Neuronal stem cell (in vitro differentiated cells): ENCODE measurements around the gene SLC39A3.

ENCODE experiments used
- DNase-seq: peaks from one replicate; pipeline ENCODE4 v3.0.0-alpha.2; 2013; ENCODE audit warnings: low spot score
- H2AFZ ChIP-seq: one replicate; pipeline ENCODE4 v1.6.1; 2013; ENCODE audit warnings: mild to moderate bottlenecking, low read length, inconsistent platforms
- H2AK5ac ChIP-seq: 2 replicates; pipeline ENCODE4 v1.6.1; 2013; ENCODE audit warnings: low read depth, mild to moderate bottlenecking, inconsistent platforms, low read length, moderate library complexity, mixed read lengths
- H2BK120ac ChIP-seq: 2 replicates; pipeline ENCODE4 v1.6.1; 2013; ENCODE audit warnings: low read depth, mild to moderate bottlenecking, inconsistent platforms, low read length, moderate library complexity, mixed read lengths
- H2BK12ac ChIP-seq: one replicate; pipeline ENCODE4 v1.6.1; 2013; ENCODE audit warnings: low read length, inconsistent platforms
- H2BK15ac ChIP-seq: 2 replicates; pipeline ENCODE4 v1.6.1; 2013; ENCODE audit warnings: mild to moderate bottlenecking, low read length, inconsistent platforms, mixed read lengths
- H2BK5ac ChIP-seq: one replicate; pipeline ENCODE4 v1.6.1; 2013; ENCODE audit warnings: inconsistent platforms, mild to moderate bottlenecking, low read length, moderate library complexity
- H3K14ac ChIP-seq: one replicate; pipeline ENCODE4 v1.6.1; 2013; ENCODE audit warnings: low read length, inconsistent platforms
- H3K18ac ChIP-seq: 2 replicates; pipeline ENCODE4 v1.6.1; 2013; ENCODE audit warnings: low read length, inconsistent platforms
- H3K23ac ChIP-seq: 2 replicates; pipeline ENCODE4 v1.6.1; 2013; ENCODE audit warnings: low read depth, mild to moderate bottlenecking, mixed read lengths, low read length, inconsistent platforms; ENCODE audit not compliant: poor library complexity
- H3K27ac ChIP-seq: replicated peaks from 3 replicates; pipeline ENCODE4 v1.5.1; 2013; ENCODE audit warnings: low read length, inconsistent platforms
- H3K27me3 ChIP-seq, 3 experiments: 2 replicates each; pipeline ENCODE4 v1.6.1; 2013; ENCODE audit warnings: low read length in 3 of 3, mild to moderate bottlenecking in 2 of 3, inconsistent platforms in 1 of 3, low read depth in 1 of 3, mixed read lengths in 1 of 3, moderate library complexity in 1 of 3; ENCODE audit not compliant: control insufficient read depth in 3 of 3, insufficient read depth in 3 of 3
- H3K36me3 ChIP-seq, 2 donors: replicated peaks in 1 of 2; 2 replicates each; pipeline ENCODE4 v1.6.1; 2013; ENCODE audit warnings: low read length in 2 of 2; ENCODE audit not compliant: control insufficient read depth in 2 of 2, insufficient read depth in 2 of 2
- H3K4ac ChIP-seq: 2 replicates; pipeline ENCODE4 v1.6.1; 2013; ENCODE audit warnings: inconsistent platforms, mild to moderate bottlenecking, low read length, moderate library complexity
- H3K4me1 ChIP-seq, 2 donors: 1 replicate in 1 of 2; 2 replicates in 1 of 2; pipeline ENCODE4 v1.6.1; 2013; ENCODE audit warnings: low read length in 2 of 2, low read depth in 1 of 2; ENCODE audit not compliant: control insufficient read depth in 2 of 2, insufficient read depth in 1 of 2
- H3K4me2 ChIP-seq: one replicate; pipeline ENCODE4 v1.6.1; 2013; ENCODE audit warnings: mild to moderate bottlenecking, low read length, inconsistent platforms; ENCODE audit not compliant: insufficient read depth, poor library complexity, severe bottlenecking
- H3K4me3 ChIP-seq, 2 donors: 2 replicates each; pipeline ENCODE4 v1.5.1; 2013; ENCODE audit warnings: low read length in 2 of 2, mild to moderate bottlenecking in 2 of 2, inconsistent platforms in 1 of 2, moderate library complexity in 1 of 2
- H3K79me1 ChIP-seq: one replicate; pipeline ENCODE4 v1.6.1; 2013; ENCODE audit warnings: low read depth, mild to moderate bottlenecking, inconsistent platforms, low read length, moderate library complexity
- H3K9ac ChIP-seq: one replicate; pipeline ENCODE4 v1.6.1; 2013; ENCODE audit warnings: mild to moderate bottlenecking, low read depth, low read length, inconsistent platforms; ENCODE audit not compliant: poor library complexity
- H3K9me3 ChIP-seq, 2 donors: replicated peaks in 1 of 2; 2 replicates each; pipeline versions ENCODE3 to v1.6.1; 2013; ENCODE audit warnings: low read length in 2 of 2, mild to moderate bottlenecking in 2 of 2, inconsistent platforms in 1 of 2, low read depth in 1 of 2, mixed read lengths in 1 of 2, moderate library complexity in 1 of 2; ENCODE audit not compliant: control insufficient read depth in 2 of 2, insufficient read depth in 1 of 2
- H4K8ac ChIP-seq: one replicate; pipeline ENCODE4 v1.6.1; 2013; ENCODE audit warnings: low read depth, mild to moderate bottlenecking, inconsistent platforms, low read length, moderate library complexity
- H4K91ac ChIP-seq: one replicate; pipeline ENCODE4 v1.6.1; 2013; ENCODE audit warnings: low read length, low read depth, mild to moderate bottlenecking, inconsistent platforms; ENCODE audit not compliant: poor library complexity
- WGBS, 2 donors: extraction: QIAGEN DNeasy Blood & Tissue Kit; methylation state at CpG; one replicate each; pipeline ENCODE4 v1.1.7; 2013; ENCODE audit warnings: missing lambda C conversion rate in 2 of 2, mixed read lengths in 1 of 2; ENCODE audit not compliant: insufficient read length in 2 of 2, insufficient replicate concordance in 1 of 2; ENCODE audit errors: extremely low coverage in 2 of 2; 5-methylcytosine and 5-hydroxymethylcytosine counted together

Gene SLC39A3

DNA sequence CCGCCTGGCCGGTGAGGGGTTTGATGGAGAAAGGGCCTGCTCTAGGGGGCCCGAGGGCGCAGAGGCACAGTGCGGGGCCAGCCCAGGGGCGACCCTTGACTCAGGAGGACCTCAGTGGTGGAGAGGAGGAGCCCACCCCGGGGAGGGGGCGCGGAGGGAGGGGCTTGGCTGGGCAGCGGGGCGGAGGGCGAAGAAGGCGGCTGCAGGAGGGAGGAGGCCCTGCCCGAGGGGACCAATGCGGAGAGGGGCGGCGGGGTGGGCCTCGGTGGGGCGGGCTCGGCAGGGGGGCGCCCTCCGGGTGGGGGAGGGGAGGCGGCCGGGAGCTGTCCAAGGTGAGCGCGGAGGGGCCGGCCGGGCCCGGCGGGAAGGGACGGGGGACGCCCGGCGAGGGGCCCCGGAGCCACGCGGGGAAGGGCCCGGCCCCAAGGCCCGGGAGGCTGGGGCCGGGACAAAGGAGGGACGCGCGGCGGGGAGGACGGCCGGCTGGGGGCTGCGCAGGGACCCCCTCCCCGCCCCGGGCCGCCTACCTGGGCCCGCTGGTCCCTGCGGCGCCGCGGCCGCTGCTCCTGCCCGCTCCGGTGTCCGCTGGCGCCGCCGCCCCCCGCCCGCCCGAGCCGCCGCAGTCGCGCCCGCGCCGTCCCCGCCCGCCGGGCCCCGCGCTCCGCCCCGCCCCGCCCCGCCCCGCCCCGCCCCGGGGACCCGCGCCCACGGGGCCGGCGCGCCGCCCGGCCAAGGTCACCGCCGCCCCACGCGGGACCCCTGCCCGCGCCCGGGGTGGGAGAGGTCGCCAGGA lies 18.8 kb downstream of the SLC39A3 start, which contains the start of gene DIRAS1:
Gene DIRAS1, minus strand, starts transcription at position 596 of the 793 bp plus-strand sequence. CDS start 3,566 bp downstream, outside the sequence.
- peaks cover 0 to under 1% of the 10 kb centered on the region in 2 donors for H3K36me3 ChIP-seq
- DNase-seq = no peak
- peak within 1 kb of the TSS; percentile 81 for H2AK5ac ChIP-seq
- peaks cover under 1 to 1% of the 10 kb centered on the region in 2 donors for H3K9me3 ChIP-seq
- H3K79me1 ChIP-seq = no peaks in the 10 kb centered on the region
- H3K4me3 ChIP-seq = peak within 1 kb of the TSS; percentile 49 to 77
- H3K4me2 ChIP-seq = peak within 1 kb of the TSS; percentile 77
- H4K91ac ChIP-seq = no peak within 1 kb of the TSS
- H3K4ac ChIP-seq = no peak within 1 kb of the TSS
- H2AFZ ChIP-seq = peak within 1 kb of the TSS; percentile 89
- H3K4me1 ChIP-seq = peaks cover 9 to 10% of the 10 kb centered on the region in 2 donors
- H3K14ac ChIP-seq = peak within 1 kb of the TSS; percentile 97
- no peak within 1 kb of the TSS for H2BK12ac ChIP-seq
- no peak within 1 kb of the TSS for H2BK15ac ChIP-seq
- no peak within 1 kb of the TSS for H4K8ac ChIP-seq
- peak within 1 kb of the TSS; percentile 95 for H3K18ac ChIP-seq
- H3K27me3 ChIP-seq = peaks cover 2 to 26% (median 23%) of the 10 kb centered on the region in 3 experiments
- H2BK120ac ChIP-seq = no peak within 1 kb of the TSS
- peak within 1 kb of the TSS; percentile 44 for H3K9ac ChIP-seq
- H3K27ac ChIP-seq = no peak within 1 kb of the TSS
- H3K23ac ChIP-seq = peak within 1 kb of the TSS; percentile 85
- no CpG with 5 or more reads among the region's 100 CpGs for WGBS, 2 donors
- H2BK5ac ChIP-seq = peak within 1 kb of the TSS; percentile 22

DNA sequence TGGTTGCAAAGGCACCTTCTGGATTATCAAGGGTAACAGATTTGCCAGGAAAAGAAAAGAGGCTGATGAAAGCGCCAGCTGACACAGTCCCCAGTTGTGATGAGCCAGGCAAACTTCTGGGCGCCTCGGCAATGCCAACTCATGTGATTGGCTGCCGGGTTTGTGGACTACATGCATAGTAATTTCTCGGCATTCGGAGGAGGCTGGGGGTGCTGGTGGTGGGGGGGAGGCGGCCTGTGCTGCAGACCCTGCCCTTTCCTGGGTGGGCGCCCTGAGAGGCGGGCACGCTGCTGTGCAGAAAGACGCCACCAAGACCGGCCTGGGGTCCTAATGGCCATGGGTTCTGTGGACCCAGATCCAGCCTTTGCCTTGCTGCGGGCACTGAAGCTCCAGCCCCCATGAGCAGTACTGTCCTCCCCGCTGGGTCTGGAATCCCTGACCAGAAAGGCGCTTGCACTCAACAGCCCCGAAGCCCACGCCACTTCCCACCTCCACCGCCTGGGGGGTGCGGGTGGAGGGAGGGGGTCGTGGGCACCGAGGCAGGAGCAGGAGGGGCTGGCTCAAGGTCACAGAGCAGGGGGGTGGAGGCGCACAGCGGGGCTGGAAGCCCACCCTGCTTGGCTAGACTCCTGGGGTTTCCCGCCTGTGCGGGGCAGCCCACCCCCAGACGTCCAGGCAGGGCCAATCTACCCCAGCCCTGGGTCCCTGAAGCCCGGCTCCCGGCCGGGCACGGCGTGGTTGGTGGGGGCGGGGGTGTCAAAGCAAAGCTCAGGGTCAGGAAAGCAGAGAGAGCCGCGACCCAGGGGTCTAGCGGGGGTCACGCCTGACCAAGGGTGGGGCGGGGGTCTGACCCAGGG lies 19.7 kb downstream of the SLC39A3 start:
- Histone ChIP-seq H3K9me3 (peaks cover 7 to 9% of the 10 kb centered on the region in 2 donors), H3K4me1 (peaks cover 9 to 10% of the 10 kb centered on the region in 2 donors), H3K4me2 (peak overlapping the region; percentile 77), H2BK120ac (no peak overlapping the region), H3K27me3 (peaks cover 2 to 26% (median 23%) of the 10 kb centered on the region in 3 experiments), H2AK5ac (peak overlapping the region; percentile 63), H4K91ac (no peak overlapping the region), H3K18ac (peak overlapping the region; percentile 95), H3K14ac (no peak overlapping the region), H2AFZ (peak overlapping the region; percentile 86), H3K36me3 (peaks cover 0 to 5% of the 10 kb centered on the region in 2 donors), H3K4me3 (peak overlapping the region; percentile 49 to 65), H4K8ac (no peak overlapping the region), H2BK5ac (no peak overlapping the region), H3K27ac (no peak overlapping the region), H3K4ac (no peak overlapping the region), H3K79me1 (no peaks in the 10 kb centered on the region), H2BK15ac (no peak overlapping the region), H2BK12ac (no peak overlapping the region), H3K9ac (peak overlapping the region; percentile 44), H3K23ac (peak overlapping the region; percentile 85)
- DNase-seq = no peak
- WGBS, 2 donors = no CpG with 5 or more reads among the region's 37 CpGs

DNA sequence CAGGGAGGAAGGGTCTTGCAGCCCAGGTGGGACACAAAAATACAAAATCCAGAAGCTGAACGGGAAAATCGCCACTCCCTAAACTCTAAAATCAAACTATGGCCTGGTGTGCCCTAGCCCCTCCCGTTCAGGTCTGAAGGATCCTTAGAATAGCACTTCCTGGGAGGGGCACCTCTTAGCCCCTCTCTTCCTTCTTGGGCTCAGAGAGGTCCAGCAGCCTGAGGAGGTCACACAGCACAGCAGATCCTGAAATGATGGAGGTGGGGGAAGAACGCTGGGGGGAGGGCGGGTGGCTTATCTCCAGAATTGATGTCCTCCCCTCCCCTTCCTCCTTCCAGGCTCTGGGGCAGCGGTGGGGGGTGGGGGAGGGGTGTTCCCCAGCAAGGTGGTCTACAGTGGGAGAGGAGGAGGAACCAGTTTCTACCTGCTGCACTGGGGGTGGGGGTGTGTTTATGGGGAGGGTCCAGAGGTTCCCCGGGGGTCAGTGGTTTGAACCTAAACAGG lies 20.5 kb downstream of the SLC39A3 start:
- WGBS, 2 donors = no CpG with 5 or more reads among the region's 7 CpGs
- Histone ChIP-seq H2BK120ac (no peak overlapping the region), H3K14ac (no peak overlapping the region), H3K18ac (no peak overlapping the region), H3K27me3 (peaks cover 2 to 26% (median 23%) of the 10 kb centered on the region in 3 experiments), H3K4me1 (peaks cover 9 to 10% of the 10 kb centered on the region in 2 donors), H3K79me1 (no peaks in the 10 kb centered on the region), H2BK12ac (no peak overlapping the region), H2AFZ (no peak overlapping the region), H3K9ac (no peak overlapping the region), H3K4me2 (no peak overlapping the region), H4K8ac (no peak overlapping the region), H3K27ac (no peak overlapping the region), H3K36me3 (peaks cover 0 to 5% of the 10 kb centered on the region in 2 donors), H3K4me3 (no peak overlapping the region), H3K9me3 (peaks cover 10 to 11% of the 10 kb centered on the region in 2 donors), H3K4ac (no peak overlapping the region), H2BK15ac (no peak overlapping the region), H2BK5ac (no peak overlapping the region), H4K91ac (no peak overlapping the region), H2AK5ac (no peak overlapping the region), H3K23ac (no peak overlapping the region)
- DNase-seq = no peak
